ENCODE results near the gene DPF1.

DPF1 gene

DNA sequence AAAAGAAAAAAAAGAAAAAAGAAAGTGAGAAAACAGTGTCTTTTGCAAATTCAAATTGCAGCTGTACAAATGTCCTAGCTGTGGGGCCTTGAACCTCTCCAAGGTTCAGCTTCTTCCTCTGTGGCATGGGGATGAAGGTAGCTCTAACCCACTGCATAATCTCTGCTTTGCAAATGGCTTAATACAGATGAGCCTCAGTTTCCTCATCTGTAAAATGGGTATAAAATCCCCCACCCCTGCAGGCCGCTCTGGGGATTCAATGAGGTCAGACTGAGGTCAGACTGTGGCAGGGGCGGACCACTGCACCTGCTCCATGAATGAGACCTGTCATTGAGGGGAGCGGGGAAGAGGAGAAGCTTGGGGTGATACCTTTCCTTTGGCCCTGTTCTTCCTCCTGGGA is 5.8 kb downstream of the DPF1 start:
- no peak for DNase-seq

- DNase-seq, result no peak
Observed at GRCh38 chr19:38216785-38217641, 7.0 kb downstream of the DPF1 start.

GRCh38 chr19:38213911-38214625 is 10.0 kb downstream of the DPF1 start:
- no peak for DNase-seq

- no peak for DNase-seq
Observed at GRCh38 chr19:38213469-38213868, 10.6 kb downstream of the DPF1 start.

GRCh38 chr19:38211766-38212165 is 12.3 kb downstream of the DPF1 start:
- DNase-seq, result no peak

GRCh38 chr19:38211151-38211591 is 12.9 kb downstream of the DPF1 start:
- no peak for DNase-seq

DNA sequence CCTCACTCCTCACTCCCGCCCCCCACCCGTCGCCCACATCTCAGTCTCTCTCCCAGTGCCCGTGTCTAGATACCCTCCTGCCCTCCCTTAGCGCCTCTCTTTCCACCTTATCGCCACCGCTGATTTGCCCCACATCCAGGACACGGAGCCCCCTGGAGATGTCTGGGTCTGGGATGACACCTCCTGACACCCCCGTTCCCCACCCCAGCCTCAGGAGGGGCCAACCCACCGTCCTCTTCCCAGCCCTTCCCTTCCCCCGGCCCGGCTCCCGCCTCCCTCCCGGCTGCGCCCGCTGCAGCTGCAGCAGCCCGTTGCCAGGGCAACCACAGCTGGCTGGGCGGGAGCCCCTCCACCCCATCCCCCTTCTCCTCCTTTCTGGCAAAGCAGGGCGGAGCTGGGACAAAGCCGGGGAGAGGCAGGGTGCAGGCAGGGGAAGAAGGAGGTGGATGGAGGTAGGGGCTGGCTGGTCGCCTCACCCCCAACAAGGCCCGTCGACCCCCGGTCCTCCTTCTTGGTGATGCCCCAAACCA is 13.5 kb downstream of the DPF1 start:
- DNase-seq, result no peak

GRCh38 chr19:38209671-38210457 is 14.2 kb downstream of the DPF1 start:
- no peak for DNase-seq

- DNase-seq, result no peak
Observed at GRCh38 chr19:38209152-38209551, 14.9 kb downstream of the DPF1 start.

DNA sequence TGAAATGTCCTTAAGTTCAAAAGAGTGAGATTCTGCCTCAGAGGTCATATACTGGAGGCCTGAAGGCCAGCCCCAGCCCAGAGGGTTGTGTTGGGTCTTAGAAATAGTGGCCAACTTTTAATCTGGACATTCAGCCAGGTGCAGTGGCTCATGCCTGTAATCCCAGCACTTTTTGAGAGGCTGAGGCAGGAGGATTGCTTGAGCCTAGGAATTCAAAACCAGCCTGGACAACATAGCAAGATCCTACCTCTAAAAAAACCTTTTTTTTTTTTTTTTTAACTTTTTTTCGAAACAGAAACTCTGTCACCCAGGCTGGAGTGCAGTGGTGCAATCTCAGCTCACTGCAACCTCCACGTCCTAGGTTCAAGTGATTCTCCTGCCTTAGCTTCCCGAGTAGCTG is 15.5 kb downstream of the DPF1 start:
- no peak for DNase-seq

DNA sequence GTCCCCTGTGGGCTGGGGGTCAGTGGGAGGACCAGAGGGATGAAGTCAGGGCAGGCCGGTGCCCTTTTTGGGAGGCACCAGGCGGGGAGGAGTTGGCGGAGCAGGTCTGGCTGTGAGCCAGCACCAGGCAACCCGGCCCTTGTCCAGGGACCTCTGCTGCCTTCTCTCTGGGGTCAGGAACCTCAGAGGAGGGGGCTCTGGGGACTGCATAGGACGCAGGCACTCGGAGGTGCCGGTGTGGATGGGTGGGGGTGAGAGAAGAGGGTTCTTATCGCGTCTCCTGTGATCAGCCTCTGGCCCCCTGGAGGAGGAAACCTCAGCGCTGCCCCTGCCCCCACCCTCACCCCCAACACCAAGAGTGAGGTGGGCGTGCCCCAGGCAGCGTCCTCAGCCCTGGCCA is 16.5 kb downstream of the DPF1 start:
- no peak for DNase-seq

- no peak for DNase-seq
Observed at GRCh38 chr19:38206928-38207327, 17.1 kb downstream of the DPF1 start.

DNA sequence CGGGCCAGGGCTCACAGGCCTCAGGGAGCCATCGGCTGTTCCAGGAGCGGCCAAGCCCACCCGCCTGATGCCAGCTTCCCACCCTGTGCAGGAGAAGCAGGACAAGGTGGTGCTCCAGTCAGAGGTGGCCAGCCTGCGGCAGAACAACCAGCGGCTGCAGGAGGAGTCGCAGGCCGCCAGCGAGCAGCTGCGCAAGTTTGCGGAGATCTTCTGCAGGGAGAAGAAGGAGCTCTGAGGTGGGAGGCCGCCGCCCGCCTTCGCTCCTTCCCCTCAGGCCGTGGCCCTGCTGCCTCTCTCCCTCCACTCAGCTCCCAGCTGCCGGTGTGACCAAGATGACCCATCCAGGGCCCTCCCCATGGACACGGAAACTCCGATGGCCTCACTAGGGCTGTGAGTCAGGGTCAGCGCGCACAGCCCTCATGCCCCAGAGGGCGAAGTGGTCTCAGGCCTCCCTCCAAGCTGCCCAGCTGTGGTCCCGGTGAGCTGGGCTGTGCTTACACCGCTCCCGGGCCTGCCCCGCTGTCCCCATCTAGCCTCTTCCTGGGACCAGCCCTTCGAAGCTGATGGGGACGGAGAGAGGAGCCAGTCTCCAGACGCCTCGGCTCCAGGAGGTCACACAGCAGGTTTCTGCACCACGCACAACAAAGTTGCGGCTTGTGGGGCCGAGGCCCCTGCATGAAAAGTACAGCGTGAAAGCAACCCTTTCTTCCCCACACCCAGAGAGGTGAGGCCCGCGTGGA is 17.8 kb downstream of the DPF1 start:
- peak in 2 of 3 donors; percentile 24 to 30 for DNase-seq

- no peak for DNase-seq
Observed at GRCh38 chr19:38204728-38205127, 19.3 kb downstream of the DPF1 start.

DNA sequence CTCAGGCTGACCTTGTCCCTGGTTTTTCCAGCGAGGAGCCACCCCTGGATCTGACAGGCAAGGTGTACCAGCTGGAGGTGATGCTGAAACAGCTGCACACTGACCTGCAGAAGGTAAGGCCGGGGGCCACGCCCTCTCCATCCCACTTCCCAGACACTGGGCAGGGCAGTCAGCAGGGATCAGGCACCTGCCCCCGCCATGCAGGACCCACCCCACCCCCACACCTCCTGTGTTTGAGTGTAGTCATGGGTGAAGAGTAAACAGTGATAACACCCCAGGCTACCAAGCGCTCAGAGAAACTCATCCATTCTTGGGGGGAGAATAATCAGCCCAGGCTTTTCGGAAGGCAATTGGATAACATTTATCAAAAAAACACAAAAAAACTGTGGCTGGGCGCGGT is 19.9 kb downstream of the DPF1 start:
- DNase-seq, result no peak

DNA sequence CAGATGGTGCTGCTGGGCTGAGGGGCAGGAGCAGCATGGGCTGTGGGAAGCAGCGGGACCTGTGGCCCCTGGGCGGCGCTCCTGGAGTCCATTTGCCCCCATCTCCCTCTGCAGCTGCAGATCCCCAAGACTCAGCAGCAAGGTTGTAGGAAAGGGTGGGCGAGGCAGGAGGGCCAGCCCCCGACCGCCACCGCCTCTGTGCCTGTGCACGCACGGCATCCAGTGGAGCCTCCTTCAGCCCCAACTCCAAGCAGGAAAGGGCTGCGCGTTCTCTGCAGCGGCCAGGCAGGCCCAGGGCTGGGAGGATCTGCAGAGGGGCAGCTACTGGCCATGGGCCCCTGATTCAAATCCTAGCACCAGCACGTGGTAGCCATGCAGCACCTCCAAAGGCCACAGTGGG is 20.8 kb downstream of the DPF1 start:
- no peak for DNase-seq

- no peak for DNase-seq
Observed at GRCh38 chr19:38202504-38202903, 21.5 kb downstream of the DPF1 start.

DNA sequence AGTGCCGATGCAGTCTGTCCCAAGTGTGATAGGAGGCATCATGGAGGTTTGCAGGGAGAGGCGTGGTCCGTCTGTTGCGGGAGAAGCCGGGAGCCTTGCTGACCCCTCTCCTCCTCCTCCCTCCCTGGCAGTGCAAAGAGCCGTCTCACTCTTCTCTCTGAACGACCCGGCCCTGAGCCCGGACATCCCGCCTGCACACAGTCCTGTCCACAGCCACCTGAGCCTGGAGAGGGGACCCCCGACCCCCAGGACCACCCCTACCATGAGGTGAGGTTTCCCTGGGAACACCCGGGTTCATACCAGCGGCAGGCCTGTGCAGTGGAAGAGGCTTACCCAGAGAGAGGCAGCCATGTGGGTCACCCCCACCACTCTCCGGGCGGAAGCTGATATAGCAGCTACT is 22.3 kb downstream of the DPF1 start:
- DNase-seq, result no peak

GRCh38 chr19:38199340-38199739 is 24.7 kb downstream of the DPF1 start:
- no peak for DNase-seq

- DNase-seq, result no peak
Observed at GRCh38 chr19:38197937-38198704, 25.9 kb downstream of the DPF1 start.

DNA sequence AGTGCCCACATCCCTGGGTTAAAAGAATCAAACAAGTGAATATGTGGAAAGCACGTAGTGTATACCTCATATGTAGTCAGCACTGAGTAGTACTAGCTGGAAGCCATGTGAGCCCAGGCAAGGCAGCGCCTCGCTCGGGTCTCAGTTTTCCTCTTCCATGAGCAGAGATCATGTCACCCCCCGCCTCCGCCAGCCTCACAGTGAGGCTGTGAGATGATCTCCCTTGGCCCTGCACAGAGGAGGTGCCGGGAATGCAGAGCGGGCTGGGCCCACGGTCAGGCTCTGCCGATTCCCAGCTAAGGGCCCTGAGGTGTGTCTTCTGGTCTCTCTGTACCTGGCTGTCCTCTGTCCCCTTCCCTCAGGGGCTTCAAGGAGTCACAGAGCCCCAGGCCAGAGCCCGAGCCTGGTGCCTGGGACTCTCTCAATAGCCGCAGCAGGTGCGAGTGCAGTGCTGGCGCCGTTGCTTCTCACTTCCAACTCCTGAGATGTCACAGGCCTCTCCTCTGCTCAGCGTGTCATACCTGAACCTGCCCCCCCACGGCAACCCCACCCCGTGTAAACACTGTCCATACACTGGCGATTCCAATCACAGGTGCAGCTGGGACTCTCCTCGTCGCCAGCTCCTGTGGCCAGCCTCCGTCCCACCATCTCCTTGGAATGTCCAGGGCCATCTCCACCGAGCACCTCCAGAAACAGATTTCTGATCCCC is 26.9 kb downstream of the DPF1 start:
- no peak for DNase-seq
